Measurements from ENCODE around the gene KRTAP4-12. TPM values are rescaled to one million over a fixed set of nuclear protein-coding genes. Genes with fewer than 3 reads are reported as not detected.
"Not testable (repeated sequence)": the region's sequence is repeated elsewhere in the genome, so short reads cannot be mapped to it uniquely, and the experiment has no call there.

Gene KRTAP4-12
- total and polyA plus RNA-seq, 3 donors from 2014 or later = not detected

DNA sequence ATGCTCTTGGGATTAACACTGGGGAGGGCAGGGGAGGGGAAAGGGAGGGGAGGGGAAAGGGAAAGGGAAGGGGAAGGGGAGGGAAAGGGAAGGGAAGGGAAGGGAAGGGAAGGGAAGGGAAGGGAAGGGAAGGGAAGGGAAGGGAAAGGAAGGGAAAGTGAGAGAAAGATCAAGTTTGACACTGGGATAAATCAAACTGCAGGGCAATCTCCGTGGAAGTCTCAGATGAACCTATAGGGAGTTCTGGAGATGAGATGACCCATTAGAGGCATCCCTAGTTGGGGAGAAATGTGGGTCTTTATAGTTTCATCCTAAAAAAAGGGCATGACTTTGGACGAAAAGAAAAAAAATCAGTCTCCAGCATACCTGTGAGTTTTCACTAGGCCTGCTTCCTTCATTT is 2.2 kb downstream of the KRTAP4-12 start:
- H3K4me3 ChIP-seq = no peak overlapping the region
- no peaks in the 10 kb centered on the region for H3K36me3 ChIP-seq (ENCODE audit: low read depth, missing control alignments)
- WGBS, 2 donors = 88 to 92% methylated on average over 2 of the region's 2 CpGs
- H3K27me3 ChIP-seq = no peaks in the 10 kb centered on the region
- H3K27ac ChIP-seq = no peak overlapping the region
- H3K9me3 ChIP-seq = no peaks in the 10 kb centered on the region
- no peak for DNase-seq
- no peaks in the 10 kb centered on the region for H3K4me1 ChIP-seq
- intact Hi-C loops (cut with DNase I; ENCODE audit: low total_unique reads) = no loop called here
- no peak for TF ChIP-seq POLR2A (IDR thresholded peaks at IDR 0.05)
- TF ChIP-seq, protein P1, sequence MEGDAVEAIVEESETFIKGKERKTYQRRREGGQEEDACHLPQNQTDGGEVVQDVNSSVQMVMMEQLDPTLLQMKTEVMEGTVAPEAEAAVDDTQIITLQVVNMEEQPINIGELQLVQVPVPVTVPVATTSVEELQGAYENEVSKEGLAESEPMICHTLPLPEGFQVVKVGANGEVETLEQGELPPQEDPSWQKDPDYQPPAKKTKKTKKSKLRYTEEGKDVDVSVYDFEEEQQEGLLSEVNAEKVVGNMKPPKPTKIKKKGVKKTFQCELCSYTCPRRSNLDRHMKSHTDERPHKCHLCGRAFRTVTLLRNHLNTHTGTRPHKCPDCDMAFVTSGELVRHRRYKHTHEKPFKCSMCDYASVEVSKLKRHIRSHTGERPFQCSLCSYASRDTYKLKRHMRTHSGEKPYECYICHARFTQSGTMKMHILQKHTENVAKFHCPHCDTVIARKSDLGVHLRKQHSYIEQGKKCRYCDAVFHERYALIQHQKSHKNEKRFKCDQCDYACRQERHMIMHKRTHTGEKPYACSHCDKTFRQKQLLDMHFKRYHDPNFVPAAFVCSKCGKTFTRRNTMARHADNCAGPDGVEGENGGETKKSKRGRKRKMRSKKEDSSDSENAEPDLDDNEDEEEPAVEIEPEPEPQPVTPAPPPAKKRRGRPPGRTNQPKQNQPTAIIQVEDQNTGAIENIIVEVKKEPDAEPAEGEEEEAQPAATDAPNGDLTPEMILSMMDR (IDR thresholded peaks at IDR 0.05) = no peak

DNA sequence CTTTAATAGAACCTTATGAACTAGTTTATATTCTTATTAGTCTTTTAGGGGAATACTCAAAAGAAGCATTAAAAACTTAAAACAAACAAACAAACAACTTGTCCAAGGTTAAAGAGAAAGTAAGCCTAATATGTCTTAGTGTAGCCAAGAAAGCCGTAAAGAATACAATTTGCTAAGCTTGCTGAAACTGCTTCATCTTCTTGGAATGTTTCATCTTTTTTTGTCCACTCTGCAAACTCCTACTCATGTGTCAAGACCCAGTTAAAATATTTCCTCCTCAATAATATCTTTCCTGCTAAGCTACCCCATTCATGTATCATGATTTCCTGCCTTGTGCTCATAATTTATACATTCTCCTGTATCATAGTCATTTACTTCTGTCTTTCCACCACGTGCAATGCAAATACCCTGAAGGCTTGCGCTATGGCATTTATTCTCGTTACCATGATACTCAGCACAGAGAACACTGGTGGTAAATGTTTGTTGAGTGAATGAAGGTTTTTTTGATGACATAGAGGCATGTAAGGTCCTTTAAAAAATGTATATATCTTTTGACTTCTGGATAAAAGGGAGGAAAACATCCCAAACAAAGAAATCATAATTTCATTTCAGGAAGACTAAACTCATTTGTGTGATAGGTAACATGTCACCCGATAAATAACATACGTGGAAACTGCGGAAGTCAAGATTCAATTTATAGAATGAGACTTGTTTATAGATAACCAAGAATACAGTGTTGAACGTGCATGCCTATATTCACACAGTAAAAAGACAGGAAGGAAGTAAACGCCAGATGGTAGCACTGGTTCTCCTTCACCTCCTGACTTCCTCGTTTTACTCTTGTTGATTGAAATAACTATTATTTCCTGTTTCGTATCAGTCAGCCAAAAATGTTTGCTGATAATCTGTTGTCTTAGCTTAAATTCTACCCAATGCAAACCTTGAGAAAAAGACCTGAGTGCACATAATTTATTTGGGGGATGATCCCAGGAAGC is 4.0 kb downstream of the KRTAP4-12 start:
- intact Hi-C loops (cut with DNase I; ENCODE audit: low total_unique reads); H3K27ac ChIP-seq: not testable (repeated sequence)

DNA sequence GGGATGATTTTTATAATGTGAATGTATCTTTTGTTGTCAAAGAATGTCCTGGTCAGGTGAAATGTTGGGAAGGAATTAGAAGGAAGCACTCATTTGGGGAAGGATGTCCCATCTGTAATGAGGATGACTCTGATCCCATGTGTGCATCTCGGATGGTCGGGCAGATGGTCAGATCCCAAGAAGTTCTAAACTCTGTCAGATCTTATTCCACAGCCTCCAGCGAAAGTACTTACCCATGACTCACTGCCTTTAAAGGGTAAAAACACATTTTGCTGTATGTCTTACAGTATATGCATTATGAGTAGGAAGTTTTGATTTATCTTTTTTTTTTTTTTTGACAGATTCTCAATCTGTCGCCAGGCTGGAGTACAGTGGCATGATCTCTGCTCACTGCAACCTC is 5.3 kb downstream of the KRTAP4-12 start:
- H3K27me3 ChIP-seq = no peaks in the 10 kb centered on the region
- no peaks in the 10 kb centered on the region for H3K4me1 ChIP-seq
- H3K4me3 ChIP-seq = no peak overlapping the region
- no peak overlapping the region for H3K27ac ChIP-seq
- no peak for DNase-seq
- intact Hi-C loops (cut with DNase I; ENCODE audit: low total_unique reads) = no loop called here
- H3K36me3 ChIP-seq (ENCODE audit: low read depth, missing control alignments) = no peaks in the 10 kb centered on the region
- 93% methylated on average over 4 of the region's 4 CpGs for WGBS, 2 donors
- TF ChIP-seq POLR2A (IDR thresholded peaks at IDR 0.05) = no peak
- TF ChIP-seq, protein P1 (IDR thresholded peaks at IDR 0.05) = no peak
- H3K9me3 ChIP-seq = no peaks in the 10 kb centered on the region

More for the DNA sequence above, 4.0 kb downstream of the KRTAP4-12 start:
- not testable (repeated sequence) for H3K9me3 ChIP-seq; H3K36me3 ChIP-seq (ENCODE audit: low read depth, missing control alignments); H3K4me1 ChIP-seq; H3K4me3 ChIP-seq; DNase-seq; H3K27me3 ChIP-seq
- WGBS, 2 donors = 67 to 71% methylated on average over 11 of the region's 11 CpGs

DNA sequence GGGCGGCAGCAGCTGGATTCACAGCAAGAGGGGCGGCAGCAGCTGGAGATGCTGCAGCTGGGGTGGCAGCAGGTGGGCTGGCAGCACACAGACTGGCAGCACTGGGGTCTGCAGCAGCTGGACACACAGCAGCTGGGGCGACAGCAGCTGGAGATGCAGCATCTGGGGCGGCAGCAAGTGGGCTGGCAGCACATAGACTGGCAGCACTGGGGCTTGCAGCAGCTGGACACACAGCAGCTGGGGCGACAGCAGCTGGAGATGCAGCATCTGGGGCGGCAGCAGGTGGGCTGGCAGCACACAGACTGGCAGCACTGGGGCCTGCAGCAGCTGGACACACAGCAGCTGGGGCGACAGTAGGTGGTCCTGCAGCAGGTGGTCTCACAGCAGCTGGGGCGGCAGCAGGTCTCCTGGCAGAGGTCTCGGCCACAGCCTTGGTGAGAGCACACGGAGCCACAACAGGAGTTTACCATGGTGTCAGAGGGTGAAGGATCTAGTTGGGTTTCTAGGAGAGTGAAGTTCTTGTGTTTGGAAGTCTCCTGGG is 6.1 kb downstream of the KRTAP4-12 start, which contains the start of gene KRTAP4-11:
TSS of gene KRTAP4-11 (minus strand) at position 528 of the 541 bp plus-strand sequence. CDS start at position 470, 58 bp downstream.
- H3K9me3 ChIP-seq; H3K36me3 ChIP-seq (ENCODE audit: low read depth, missing control alignments); intact Hi-C loops (cut with DNase I; ENCODE audit: low total_unique reads); DNase-seq; H3K27ac ChIP-seq; H3K4me1 ChIP-seq; H3K27me3 ChIP-seq; H3K4me3 ChIP-seq: not testable (repeated sequence)
- 83 to 88% methylated on average over 8 to 10 of the region's 10 CpGs for WGBS, 2 donors

DNA sequence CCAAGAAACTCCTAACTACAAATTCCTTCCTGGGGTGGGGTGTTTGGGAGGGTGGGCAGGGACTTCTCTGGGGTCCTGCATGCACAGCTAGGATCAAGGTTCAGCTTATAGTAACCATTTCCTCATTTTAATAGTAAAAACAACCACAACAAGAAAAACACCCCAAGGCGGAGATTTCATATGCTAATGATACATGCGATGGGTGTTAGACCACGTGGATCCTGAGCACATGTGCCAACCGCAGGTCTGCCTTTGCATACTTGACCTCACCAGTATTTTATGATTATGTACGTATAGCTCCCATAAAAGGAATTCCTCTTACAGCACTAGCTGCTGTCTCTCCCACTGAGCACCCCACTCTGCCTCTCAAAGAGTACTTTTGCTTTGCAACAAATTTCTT is 7.7 kb downstream of the KRTAP4-12 start:
- WGBS, 2 donors = 76 to 78% methylated on average over 5 of the region's 5 CpGs
- H3K4me1 ChIP-seq = no peaks in the 10 kb centered on the region
- no peak overlapping the region for H3K27ac ChIP-seq
- DNase-seq = no peak
- TF ChIP-seq, protein P1 (IDR thresholded peaks at IDR 0.05) = no peak
- TF ChIP-seq POLR2A (IDR thresholded peaks at IDR 0.05) = no peak
- H3K9me3 ChIP-seq = no peaks in the 10 kb centered on the region
- intact Hi-C loops (cut with DNase I; ENCODE audit: low total_unique reads) = no loop called here
- H3K4me3 ChIP-seq = no peak overlapping the region
- H3K36me3 ChIP-seq (ENCODE audit: low read depth, missing control alignments) = no peaks in the 10 kb centered on the region
- H3K27me3 ChIP-seq = no peaks in the 10 kb centered on the region

Measured in testis (tissue), 3 donors.